ENCODE data around the gene AR. TPM values are rescaled to one million over a fixed set of nuclear protein-coding genes. Genes with fewer than 3 reads are reported as not detected.

Gene AR
- total and polyA plus RNA-seq, 7 donors = 0.99 to 16.0 (median 7.3) TPM

DNA sequence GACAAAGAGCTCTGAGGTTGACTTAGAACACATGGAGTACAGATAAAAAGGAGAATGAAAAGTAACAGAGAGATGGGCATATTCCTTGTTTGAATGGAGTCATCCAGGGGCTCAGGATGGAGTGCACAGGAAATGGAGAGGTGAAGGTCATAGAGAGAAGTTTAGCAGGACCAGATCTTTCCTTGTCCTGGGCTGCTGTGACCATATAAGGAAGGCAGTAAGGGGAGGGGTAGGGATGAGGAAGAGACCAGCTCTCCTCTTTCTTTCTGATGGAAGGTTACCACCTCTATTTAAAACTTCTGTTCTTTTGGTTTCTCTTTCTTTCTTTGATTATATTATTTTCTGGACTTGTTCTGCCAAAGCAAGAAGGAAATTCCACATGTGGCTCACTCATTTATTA is 27.0 kb downstream of the AR start:
- no peak for ATAC-seq
- H3K27ac ChIP-seq = no peak overlapping the region
- TF ChIP-seq, protein P1, sequence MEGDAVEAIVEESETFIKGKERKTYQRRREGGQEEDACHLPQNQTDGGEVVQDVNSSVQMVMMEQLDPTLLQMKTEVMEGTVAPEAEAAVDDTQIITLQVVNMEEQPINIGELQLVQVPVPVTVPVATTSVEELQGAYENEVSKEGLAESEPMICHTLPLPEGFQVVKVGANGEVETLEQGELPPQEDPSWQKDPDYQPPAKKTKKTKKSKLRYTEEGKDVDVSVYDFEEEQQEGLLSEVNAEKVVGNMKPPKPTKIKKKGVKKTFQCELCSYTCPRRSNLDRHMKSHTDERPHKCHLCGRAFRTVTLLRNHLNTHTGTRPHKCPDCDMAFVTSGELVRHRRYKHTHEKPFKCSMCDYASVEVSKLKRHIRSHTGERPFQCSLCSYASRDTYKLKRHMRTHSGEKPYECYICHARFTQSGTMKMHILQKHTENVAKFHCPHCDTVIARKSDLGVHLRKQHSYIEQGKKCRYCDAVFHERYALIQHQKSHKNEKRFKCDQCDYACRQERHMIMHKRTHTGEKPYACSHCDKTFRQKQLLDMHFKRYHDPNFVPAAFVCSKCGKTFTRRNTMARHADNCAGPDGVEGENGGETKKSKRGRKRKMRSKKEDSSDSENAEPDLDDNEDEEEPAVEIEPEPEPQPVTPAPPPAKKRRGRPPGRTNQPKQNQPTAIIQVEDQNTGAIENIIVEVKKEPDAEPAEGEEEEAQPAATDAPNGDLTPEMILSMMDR (IDR thresholded peaks at IDR 0.05) = no peak

DNA sequence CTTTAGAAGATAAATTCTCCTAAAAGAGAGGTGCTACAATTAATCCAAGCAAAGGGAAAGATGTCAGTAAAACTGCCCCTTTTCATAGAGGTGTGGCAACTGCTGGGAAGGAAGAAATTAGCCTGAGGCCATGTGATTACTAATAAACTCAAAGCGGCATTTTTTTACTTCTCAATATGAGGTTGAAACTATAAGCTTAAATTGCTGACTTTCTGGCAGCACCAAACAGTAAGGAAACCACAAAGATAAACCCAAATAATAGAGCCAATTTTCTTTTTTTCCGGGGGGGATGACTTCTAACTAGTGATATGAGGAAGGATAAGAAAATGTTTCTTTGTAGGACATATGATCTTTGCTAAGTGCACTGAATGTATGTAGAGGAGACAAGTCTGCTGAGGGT is 30.9 kb downstream of the AR start:
- 63 to 86% (median 84%) methylated on average over 2 of the region's 2 CpGs for WGBS, 3 donors
- intact Hi-C loops (cut with DNase I) = no loop called here
- no peaks in the 10 kb centered on the region for H3K4me1 ChIP-seq

More for the DNA sequence above, 27.0 kb downstream of the AR start:
- H3K4me3 ChIP-seq = no peak overlapping the region
- no peaks in the 10 kb centered on the region for H3K36me3 ChIP-seq (ENCODE audit: insufficient read depth in 1 of 2, low read depth in 1 of 2)
- DNase-seq = no peak
- intact Hi-C loops (cut with DNase I) = no loop called here
- H3K27me3 ChIP-seq (ENCODE audit: insufficient read depth in 3 of 3, low read length in 2 of 3) = peaks cover 0 to 9% (median 0%) of the 10 kb centered on the region in 3 donors
- H3K9me3 ChIP-seq = no peaks in the 10 kb centered on the region
- no peaks in the 10 kb centered on the region for H3K4me1 ChIP-seq

DNA sequence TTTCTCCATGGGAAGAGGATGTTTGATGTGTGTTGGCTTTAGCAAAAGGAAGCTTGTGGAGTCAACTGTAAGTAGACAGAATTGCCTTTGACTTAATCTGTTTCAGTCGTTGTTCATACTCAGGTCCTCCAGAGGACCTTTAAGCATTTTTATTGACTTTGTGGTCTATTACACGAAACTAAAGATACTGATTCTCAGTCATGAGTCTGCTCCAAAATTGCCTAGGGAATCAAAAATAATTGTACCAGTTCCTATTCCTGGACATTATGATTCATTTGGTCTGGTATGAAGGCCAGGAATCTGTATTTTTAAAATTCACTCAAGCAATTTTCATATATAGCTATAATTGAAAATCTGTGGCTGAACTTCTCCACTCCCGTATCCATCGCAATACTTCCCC is 38.6 kb downstream of the AR start:
- TF ChIP-seq, protein P1 (IDR thresholded peaks at IDR 0.05) = no peak
- no peak for DNase-seq
- 66 to 88% (median 79%) methylated on average over 4 of the region's 4 CpGs for WGBS, 3 donors
- H3K27me3 ChIP-seq (ENCODE audit: insufficient read depth in 3 of 3, low read length in 2 of 3) = no peaks in the 10 kb centered on the region
- no peak overlapping the region for H3K27ac ChIP-seq
- no peaks in the 10 kb centered on the region for H3K9me3 ChIP-seq
- H3K4me3 ChIP-seq = no peak overlapping the region
- intact Hi-C loops (cut with DNase I) = no loop called here
- no peak for ATAC-seq
- H3K36me3 ChIP-seq (ENCODE audit: insufficient read depth in 1 of 2, low read depth in 1 of 2) = no peaks in the 10 kb centered on the region
- peaks cover 1% of the 10 kb centered on the region for H3K4me1 ChIP-seq

More for the DNA sequence above, 30.9 kb downstream of the AR start:
- H3K9me3 ChIP-seq = no peaks in the 10 kb centered on the region
- H3K36me3 ChIP-seq (ENCODE audit: insufficient read depth in 1 of 2, low read depth in 1 of 2) = no peaks in the 10 kb centered on the region
- TF ChIP-seq, protein P1 (IDR thresholded peaks at IDR 0.05) = no peak
- no peaks in the 10 kb centered on the region for H3K27me3 ChIP-seq (ENCODE audit: insufficient read depth in 3 of 3, low read length in 2 of 3)
- no peak overlapping the region for H3K4me3 ChIP-seq
- no peak for DNase-seq
- ATAC-seq = no peak
- H3K27ac ChIP-seq = no peak overlapping the region

DNA sequence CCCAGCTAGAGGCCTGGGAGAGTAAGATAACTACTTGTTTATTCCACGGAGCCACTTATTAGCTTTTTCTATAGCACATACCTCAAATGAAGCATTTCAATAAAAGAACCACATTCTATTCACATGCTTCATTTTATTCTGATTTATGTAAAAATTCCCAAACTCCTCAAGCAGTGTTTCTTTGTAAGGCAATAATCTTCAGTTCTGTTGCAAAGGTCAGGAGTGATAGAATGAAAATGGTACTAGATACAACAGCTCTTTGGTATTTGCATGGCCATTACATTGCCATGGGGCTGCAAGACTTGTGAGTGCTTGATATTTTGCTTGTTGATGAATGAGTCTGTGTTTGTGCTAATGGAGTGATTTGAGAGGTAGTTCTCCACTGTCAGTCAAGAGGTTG is 39.4 kb downstream of the AR start:
- peaks cover 6% of the 10 kb centered on the region for H3K4me1 ChIP-seq
- no peaks in the 10 kb centered on the region for H3K27me3 ChIP-seq (ENCODE audit: insufficient read depth in 3 of 3, low read length in 2 of 3)
- DNase-seq (no peak), ATAC-seq (no peak)
- intact Hi-C loops (cut with DNase I) = no loop called here
- H3K9me3 ChIP-seq = no peaks in the 10 kb centered on the region
- WGBS, 3 donors = 63 to 88% (median 85%) methylated on average over 1 of the region's 1 CpG
- H3K27ac ChIP-seq = no peak overlapping the region
- H3K4me3 ChIP-seq = no peak overlapping the region
- no peaks in the 10 kb centered on the region for H3K36me3 ChIP-seq (ENCODE audit: insufficient read depth in 1 of 2, low read depth in 1 of 2)
- TF ChIP-seq, protein P1 (IDR thresholded peaks at IDR 0.05) = no peak

DNA sequence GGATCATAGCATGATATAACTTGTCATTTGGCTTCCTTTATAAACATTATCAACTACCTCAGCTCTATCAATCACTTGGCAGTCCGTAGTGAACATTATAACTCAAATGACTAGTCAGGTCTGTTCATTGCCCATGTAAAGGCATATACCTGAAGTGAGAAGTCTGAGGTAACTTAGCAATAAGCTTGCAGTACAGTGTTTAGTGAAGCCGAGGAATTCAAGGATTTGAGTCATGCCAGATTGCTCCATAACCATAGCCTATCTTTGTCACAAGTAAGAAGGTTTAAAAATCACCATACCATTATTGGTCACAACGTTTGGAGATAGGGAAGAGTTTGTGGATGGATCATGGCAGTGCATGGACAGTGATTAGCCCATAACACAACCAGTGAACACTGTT is 41.6 kb downstream of the AR start:
- DNase-seq (no peak), ATAC-seq (no peak)
- 54 to 86% (median 68%) methylated on average over 3 of the region's 3 CpGs for WGBS, 3 donors
- TF ChIP-seq, protein P1 (IDR thresholded peaks at IDR 0.05) = no peak
- Histone ChIP-seq H3K4me3 (no peak overlapping the region), H3K27me3 (ENCODE audit: insufficient read depth in 3 of 3, low read length in 2 of 3) (no peaks in the 10 kb centered on the region), H3K36me3 (ENCODE audit: insufficient read depth in 1 of 2, low read depth in 1 of 2) (no peaks in the 10 kb centered on the region), H3K27ac (no peak overlapping the region), H3K9me3 (no peaks in the 10 kb centered on the region), H3K4me1 (peaks cover 6% of the 10 kb centered on the region)
- intact Hi-C loops (cut with DNase I) = no loop called here

Data from psoas muscle (tissue), 8 donors.